Ishikawa (cell line): Measurements from ENCODE around the gene ADTRP.

Source experiments
- CEBPB ChIP-seq: IDR thresholded peaks from 2 replicates; pipeline ENCODE4 v1.6.1; 2012
- EP300 ChIP-seq: IDR thresholded peaks from 2 replicates; pipeline ENCODE4 v1.6.1; 2012; ENCODE audit warnings: borderline replicate concordance
- FOXM1 ChIP-seq: IDR thresholded peaks from 2 replicates; pipeline ENCODE4 v1.6.1; 2012; ENCODE audit warnings: low read depth, borderline replicate concordance
- TF ChIP-seq, protein P1 (sequence below): IDR thresholded peaks from 2 replicates; pipeline ENCODE4 v1.6.1; 2012; ENCODE audit warnings: low read depth, mild to moderate bottlenecking

DNA sequence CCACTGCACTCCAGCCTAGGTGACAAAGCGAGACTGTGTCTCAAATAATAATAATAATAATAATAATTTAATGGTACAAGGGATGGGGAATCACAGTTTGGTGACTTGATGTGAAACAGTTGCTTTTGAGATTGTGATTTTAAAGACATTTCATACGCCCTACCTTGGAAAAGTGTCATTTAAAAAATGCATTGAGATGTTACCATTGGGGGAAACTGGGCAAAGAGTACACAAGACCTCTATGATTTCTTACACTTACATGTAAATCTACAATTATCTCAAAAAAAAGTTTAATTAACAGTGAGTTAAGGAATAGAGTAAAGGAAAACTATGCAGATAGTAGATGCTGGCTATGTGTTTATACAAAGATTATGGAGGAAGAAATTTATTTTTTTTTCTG is 22.3 kb downstream of the ADTRP start:
- TF ChIP-seq, protein P1, sequence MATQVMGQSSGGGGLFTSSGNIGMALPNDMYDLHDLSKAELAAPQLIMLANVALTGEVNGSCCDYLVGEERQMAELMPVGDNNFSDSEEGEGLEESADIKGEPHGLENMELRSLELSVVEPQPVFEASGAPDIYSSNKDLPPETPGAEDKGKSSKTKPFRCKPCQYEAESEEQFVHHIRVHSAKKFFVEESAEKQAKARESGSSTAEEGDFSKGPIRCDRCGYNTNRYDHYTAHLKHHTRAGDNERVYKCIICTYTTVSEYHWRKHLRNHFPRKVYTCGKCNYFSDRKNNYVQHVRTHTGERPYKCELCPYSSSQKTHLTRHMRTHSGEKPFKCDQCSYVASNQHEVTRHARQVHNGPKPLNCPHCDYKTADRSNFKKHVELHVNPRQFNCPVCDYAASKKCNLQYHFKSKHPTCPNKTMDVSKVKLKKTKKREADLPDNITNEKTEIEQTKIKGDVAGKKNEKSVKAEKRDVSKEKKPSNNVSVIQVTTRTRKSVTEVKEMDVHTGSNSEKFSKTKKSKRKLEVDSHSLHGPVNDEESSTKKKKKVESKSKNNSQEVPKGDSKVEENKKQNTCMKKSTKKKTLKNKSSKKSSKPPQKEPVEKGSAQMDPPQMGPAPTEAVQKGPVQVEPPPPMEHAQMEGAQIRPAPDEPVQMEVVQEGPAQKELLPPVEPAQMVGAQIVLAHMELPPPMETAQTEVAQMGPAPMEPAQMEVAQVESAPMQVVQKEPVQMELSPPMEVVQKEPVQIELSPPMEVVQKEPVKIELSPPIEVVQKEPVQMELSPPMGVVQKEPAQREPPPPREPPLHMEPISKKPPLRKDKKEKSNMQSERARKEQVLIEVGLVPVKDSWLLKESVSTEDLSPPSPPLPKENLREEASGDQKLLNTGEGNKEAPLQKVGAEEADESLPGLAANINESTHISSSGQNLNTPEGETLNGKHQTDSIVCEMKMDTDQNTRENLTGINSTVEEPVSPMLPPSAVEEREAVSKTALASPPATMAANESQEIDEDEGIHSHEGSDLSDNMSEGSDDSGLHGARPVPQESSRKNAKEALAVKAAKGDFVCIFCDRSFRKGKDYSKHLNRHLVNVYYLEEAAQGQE = no peak
- TF ChIP-seq CEBPB (no peak), EP300 (no peak), FOXM1 (no peak)
